T-cell (primary cell): Measurements from ENCODE around the gene IL2RG. TPM values are rescaled to one million over a fixed set of nuclear protein-coding genes. Genes with fewer than 3 reads are reported as not detected.

Source experiments
- ATAC-seq, 4 experiments: fragments of 200-7000 bp in 3 of 4; fragments of 150-1000 bp in 1 of 4; cut with Tn5 transposase; replicated peaks in 1 of 4; 1 replicate in 3 of 4; 2 replicates in 1 of 4; pipeline ENCODE4 v1.10.0; 2021; ENCODE audit warnings: moderate library complexity in 3 of 4, mild to moderate bottlenecking in 2 of 4, moderate number of reproducible peaks in 1 of 4
- CTCF ChIA-PET, 2 donors: fragments of 300-600 bp; sonication (Branson Sonifier 250); formaldehyde crosslinking; loops; one replicate each; lab custom pipeline; 2022; ENCODE audit warnings: antibody characterized with exemption in 2 of 2; lab: Charles Lee
- POLR2A ChIA-PET, 2 donors: fragments of 300-600 bp; sonication (Branson Sonifier 250); formaldehyde crosslinking; loops; one replicate each; lab custom pipeline; 2022; ENCODE audit warnings: antibody characterized with exemption in 2 of 2; lab: Charles Lee
- DNase-seq, 35 experiments: peaks; one replicate each; pipeline versions ENCODE4 v3.0.0 to v3.0.0-alpha.2; 2013 to 2023
- H3K27ac ChIP-seq: one replicate; pipeline ENCODE4 v1.5.1; 2013; ENCODE audit warnings: low read length
- H3K27me3 ChIP-seq, 2 experiments: replicated peaks in 1 of 2; 1 replicate in 1 of 2; 2 replicates in 1 of 2; pipeline versions ENCODE4 v1.6.1 to v1.7.0; 2013; ENCODE audit warnings: low read length in 1 of 2, mixed read lengths in 1 of 2; ENCODE audit not compliant: control insufficient read depth in 2 of 2, insufficient read depth in 2 of 2; ENCODE audit errors: extremely low read depth in 1 of 2
- H3K36me3 ChIP-seq, 2 donors: 1 replicate in 1 of 2; 2 replicates in 1 of 2; pipeline versions ENCODE4 v1.6.1 to v1.7.0; 2013; ENCODE audit warnings: low read length in 1 of 2; ENCODE audit not compliant: control insufficient read depth in 2 of 2, insufficient read depth in 1 of 2; ENCODE audit errors: extremely low read depth in 1 of 2
- H3K4me1 ChIP-seq, 2 experiments: 1 replicate in 1 of 2; 2 replicates in 1 of 2; pipeline versions ENCODE4 v1.6.1 to v1.7.0; 2013; ENCODE audit warnings: low read length in 2 of 2, mixed read lengths in 1 of 2; ENCODE audit not compliant: insufficient read depth in 2 of 2, control insufficient read depth in 1 of 2; ENCODE audit errors: extremely low read depth in 1 of 2
- H3K4me3 ChIP-seq, 2 donors: 1 replicate in 1 of 2; 2 replicates in 1 of 2; pipeline versions ENCODE4 v1.5.1 to v1.7.0; 2013; ENCODE audit warnings: mild to moderate bottlenecking in 2 of 2, low read length in 1 of 2, moderate library complexity in 1 of 2; ENCODE audit not compliant: control insufficient read depth in 1 of 2; ENCODE audit errors: extremely low read depth in 1 of 2
- H3K9me3 ChIP-seq: 2 replicates; pipeline ENCODE4 v1.7.0; 2013
- H3K27ac Mint-ChIP-seq, 2 donors: one replicate each; pipeline ENCODE4 v1.8.0; 2020 to 2021; ENCODE audit warnings: mild to moderate bottlenecking in 2 of 2, mixed read lengths in 2 of 2
- H3K27me3 Mint-ChIP-seq, 2 donors: one replicate each; pipeline ENCODE4 v1.8.0; 2021 to 2022; ENCODE audit warnings: mixed read lengths in 2 of 2
- H3K36me3 Mint-ChIP-seq: one replicate; pipeline ENCODE4 v1.8.0; 2021; ENCODE audit warnings: mixed read lengths
- H3K4me1 Mint-ChIP-seq, 3 donors: one replicate each; pipeline ENCODE4 v1.8.0; 2020 to 2022; ENCODE audit warnings: mixed read lengths in 3 of 3, mild to moderate bottlenecking in 1 of 3
- H3K4me3 Mint-ChIP-seq, 3 donors: one replicate each; pipeline ENCODE4 v1.8.0; 2020 to 2022; ENCODE audit warnings: mild to moderate bottlenecking in 3 of 3, mixed read lengths in 3 of 3, moderate library complexity in 3 of 3
- H3K9me3 Mint-ChIP-seq, 3 donors: one replicate each; pipeline ENCODE4 v1.8.0; 2020 to 2022; ENCODE audit warnings: mixed read lengths in 3 of 3
- WGBS: methylation state at CpG from one replicate; pipeline ENCODE4 v1.1.5; 2013; ENCODE audit warnings: missing lambda C conversion rate; ENCODE audit not compliant: insufficient coverage; 5-methylcytosine and 5-hydroxymethylcytosine counted together
- total RNA-seq, 35 experiments: library from RNA in 6 of 35; stranded (reverse) in 6 of 35; fragments of 120-200 nt in 1 of 35; gene quantifications; one replicate each; pipeline versions ENCODE4 v1.2.1 to v1.2.4 and lab custom pipeline; 2013 to 2026

Gene IL2RG
- total RNA-seq, 5 donors from 2014 or later (not counting 1 experiment from before 2014, with no cell fraction given), result 285 to 380 (median 312) TPM

- CTCF ChIA-PET, result no interaction called here
- no peaks in the 10 kb centered on the region for H3K36me3 ChIP-seq
- DNase-seq (no peak), ATAC-seq (no peak)
- H3K4me1 ChIP-seq, result peaks cover 2 to 3% of the 10 kb centered on the region in 2 experiments
- H3K4me3 ChIP-seq, result no peak overlapping the region
- H3K36me3 Mint-ChIP-seq, result no peaks in the 10 kb centered on the region
- no peak overlapping the region for H3K27ac Mint-ChIP-seq
- H3K9me3 Mint-ChIP-seq, result no peaks in the 10 kb centered on the region
- H3K27me3 ChIP-seq, result no peaks in the 10 kb centered on the region
- H3K4me3 Mint-ChIP-seq, result no peak overlapping the region
- no peaks in the 10 kb centered on the region for H3K9me3 ChIP-seq
- H3K27ac ChIP-seq, result no peak overlapping the region
- 100% methylated on average over 2 of the region's 7 CpGs for WGBS
- H3K27me3 Mint-ChIP-seq, result peaks cover 0 to 13% of the 10 kb centered on the region in 2 donors
- peaks cover under 1 to 6% (median 1%) of the 10 kb centered on the region in 3 donors for H3K4me1 Mint-ChIP-seq
- POLR2A ChIA-PET, result no interaction called here
Measured at GRCh38 chrX:71151366-71151765, 40.0 kb upstream of the IL2RG start.

GRCh38 chrX:71148278-71148663 lies 36.9 kb upstream of the IL2RG start:
- WGBS, result 93% methylated on average over 3 of the region's 8 CpGs
- no peaks in the 10 kb centered on the region for H3K27me3 ChIP-seq
- peaks cover 0 to 4% of the 10 kb centered on the region in 2 donors for H3K36me3 ChIP-seq
- H3K9me3 ChIP-seq, result no peaks in the 10 kb centered on the region
- ChIA-PET CTCF (no interaction called here), POLR2A (no interaction called here)
- no peaks in the 10 kb centered on the region for H3K36me3 Mint-ChIP-seq
- no peak overlapping the region for H3K27ac ChIP-seq
- no peaks in the 10 kb centered on the region for H3K27me3 Mint-ChIP-seq
- H3K4me1 Mint-ChIP-seq, result peaks cover 5 to 15% (median 5%) of the 10 kb centered on the region in 3 donors
- ATAC-seq (no peak), DNase-seq (no peak)
- no peak overlapping the region for H3K27ac Mint-ChIP-seq
- no peak overlapping the region for H3K4me3 ChIP-seq
- peaks cover 3 to 15% of the 10 kb centered on the region in 2 experiments for H3K4me1 ChIP-seq
- no peaks in the 10 kb centered on the region for H3K9me3 Mint-ChIP-seq
- no peak overlapping the region for H3K4me3 Mint-ChIP-seq

- no peaks in the 10 kb centered on the region for H3K9me3 Mint-ChIP-seq
- no peak overlapping the region for H3K27ac ChIP-seq
- peaks cover 3 to 15% of the 10 kb centered on the region in 2 experiments for H3K4me1 ChIP-seq
- peaks cover 5 to 15% (median 5%) of the 10 kb centered on the region in 3 donors for H3K4me1 Mint-ChIP-seq
- no peaks in the 10 kb centered on the region for H3K27me3 Mint-ChIP-seq
- no peak overlapping the region for H3K27ac Mint-ChIP-seq
- DNase-seq, result no peak
- CTCF ChIA-PET, result no interaction called here
- WGBS, result 96% methylated on average over 8 of the region's 28 CpGs
- no peak overlapping the region for H3K4me3 Mint-ChIP-seq
- no peaks in the 10 kb centered on the region for H3K9me3 ChIP-seq
- POLR2A ChIA-PET, result no interaction called here
- H3K27me3 ChIP-seq, result no peaks in the 10 kb centered on the region
- no peak overlapping the region for H3K4me3 ChIP-seq
- H3K36me3 ChIP-seq, result peaks cover 0 to 5% of the 10 kb centered on the region in 2 donors
- H3K36me3 Mint-ChIP-seq, result no peaks in the 10 kb centered on the region
- ATAC-seq, result no peak
Measured at GRCh38 chrX:71147496-71148277, 36.3 kb upstream of the IL2RG start.

GRCh38 chrX:71144651-71145050 lies 33.3 kb upstream of the IL2RG start, which contains the start of gene NLGN3:
Gene NLGN3 (plus strand): TSS chrX:71144841. CDS start chrX:71147750, 2,909 bp downstream.
- Mint-ChIP-seq H3K4me1 (peaks cover 5 to 20% (median 14%) of the 10 kb centered on the region in 3 donors), H3K27me3 (no peaks in the 10 kb centered on the region), H3K36me3 (no peaks in the 10 kb centered on the region), H3K27ac (peak within 1 kb of the TSS in 1 of 2 donors; percentile 66), H3K4me3 (peak within 1 kb of the TSS in 1 of 3 donors; percentile 66), H3K9me3 (no peaks in the 10 kb centered on the region)
- H3K36me3 ChIP-seq, result peaks cover 0 to 8% of the 10 kb centered on the region in 2 donors
- POLR2A ChIA-PET, result interaction anchor here in 1 of 2 donors (0.5 kb wide), 1 partner anchor 77 kb away, joined by 7 read pairs; the partner anchor contains the start of gene SNX12
- ATAC-seq (no peak), DNase-seq (no peak)
- 64% methylated on average over 4 of the region's 28 CpGs for WGBS
- CTCF ChIA-PET, result no interaction called here
- H3K27ac ChIP-seq, result no peak within 1 kb of the TSS
- H3K4me3 ChIP-seq, result no peak within 1 kb of the TSS
- peaks cover 3 to 21% of the 10 kb centered on the region in 2 experiments for H3K4me1 ChIP-seq
- H3K27me3 ChIP-seq, result no peaks in the 10 kb centered on the region
- H3K9me3 ChIP-seq, result no peaks in the 10 kb centered on the region

GRCh38 chrX:71143508-71143907 lies 32.1 kb upstream of the IL2RG start:
- peaks cover 0 to 15% of the 10 kb centered on the region in 2 donors for H3K36me3 ChIP-seq
- H3K27me3 Mint-ChIP-seq, result peaks cover 0 to 4% of the 10 kb centered on the region in 2 donors
- ATAC-seq, result no peak
- H3K9me3 Mint-ChIP-seq, result no peaks in the 10 kb centered on the region
- H3K27me3 ChIP-seq, result no peaks in the 10 kb centered on the region
- no peak overlapping the region for H3K27ac ChIP-seq
- H3K4me1 Mint-ChIP-seq, result peaks cover 5 to 25% (median 14%) of the 10 kb centered on the region in 3 donors
- no peak overlapping the region for H3K4me3 Mint-ChIP-seq
- POLR2A ChIA-PET, result no interaction called here
- no peaks in the 10 kb centered on the region for H3K9me3 ChIP-seq
- H3K36me3 Mint-ChIP-seq, result peaks cover 7% of the 10 kb centered on the region
- H3K4me3 ChIP-seq, result no peak overlapping the region
- no CpG with 5 or more reads among the region's 6 CpGs for WGBS
- H3K27ac Mint-ChIP-seq, result no peak overlapping the region
- H3K4me1 ChIP-seq, result peaks cover 3 to 21% of the 10 kb centered on the region in 2 experiments
- DNase-seq, result no peak
- CTCF ChIA-PET, result interaction anchor here in 1 of 2 donors (1.3 kb wide), 1 partner anchor 9 kb away, joined by 3 read pairs; no protein-coding TSS in a partner anchor

GRCh38 chrX:71140440-71140839 lies 29.1 kb upstream of the IL2RG start:
- no peaks in the 10 kb centered on the region for H3K27me3 ChIP-seq
- ChIA-PET CTCF (no interaction called here), POLR2A (interaction anchor here (0.6 to 0.7 kb wide), 2 partner anchors 32 to 47 kb away, joined by 3 to 4 read pairs; no protein-coding TSS in a partner anchor)
- Mint-ChIP-seq H3K9me3 (no peaks in the 10 kb centered on the region), H3K27ac (peak overlapping the region; percentile 50 to 78), H3K36me3 (peaks cover 17% of the 10 kb centered on the region), H3K4me3 (no peak overlapping the region), H3K27me3 (peaks cover 0 to 8% of the 10 kb centered on the region in 2 donors), H3K4me1 (peaks cover 0 to 18% (median 10%) of the 10 kb centered on the region in 3 donors)
- ATAC-seq (peak in 1 of 4 experiments; percentile 27), DNase-seq (no peak)
- peaks cover 0 to 42% of the 10 kb centered on the region in 2 donors for H3K36me3 ChIP-seq
- H3K4me3 ChIP-seq, result no peak overlapping the region
- peaks cover 0 to 9% of the 10 kb centered on the region in 2 experiments for H3K4me1 ChIP-seq
- H3K9me3 ChIP-seq, result no peaks in the 10 kb centered on the region
- H3K27ac ChIP-seq, result no peak overlapping the region
- 89% methylated on average over 3 of the region's 6 CpGs for WGBS
